Skeletal muscle tissue (tissue), 4 donors: ENCODE measurements around the gene COL2A1. TPM values are rescaled to one million over a fixed set of nuclear protein-coding genes. Genes with fewer than 3 reads are reported as not detected.

ENCODE experiments used
- H3K27ac ChIP-seq: one replicate; pipeline ENCODE4 v1.7.0; 2013; ENCODE audit warnings: mild to moderate bottlenecking, low read depth, low read length, inconsistent platforms
- H3K27me3 ChIP-seq, 3 donors: one replicate each; pipeline ENCODE4 v1.7.0; 2013; ENCODE audit warnings: low read length in 3 of 3; ENCODE audit not compliant: control insufficient read depth in 3 of 3, insufficient read depth in 3 of 3
- H3K36me3 ChIP-seq, 3 donors: one replicate each; pipeline ENCODE4 v1.7.0; 2013; ENCODE audit warnings: low read length in 3 of 3; ENCODE audit not compliant: control insufficient read depth in 3 of 3, insufficient read depth in 3 of 3
- H3K4me1 ChIP-seq, 3 donors: one replicate each; pipeline ENCODE4 v1.7.0; 2013; ENCODE audit warnings: low read length in 3 of 3, mild to moderate bottlenecking in 3 of 3; ENCODE audit not compliant: control insufficient read depth in 3 of 3, insufficient read depth in 3 of 3
- H3K4me3 ChIP-seq, 3 donors: one replicate each; pipeline ENCODE4 v1.7.0; 2013; ENCODE audit warnings: low read length in 3 of 3
- H3K9ac ChIP-seq, 3 donors: one replicate each; pipeline ENCODE4 v1.7.0; 2013; ENCODE audit warnings: low read length in 3 of 3, mild to moderate bottlenecking in 3 of 3, moderate library complexity in 2 of 3, low read depth in 1 of 3
- H3K9me3 ChIP-seq, 3 donors: one replicate each; pipeline ENCODE4 v1.7.0; 2013; ENCODE audit warnings: low read length in 3 of 3; ENCODE audit not compliant: control insufficient read depth in 3 of 3
- total RNA-seq: library from RNA; depleted of rRNA; stranded (reverse); fragments of >200 nt; gene quantifications from one replicate; pipeline ENCODE4 v1.2.3, GENCODE V29; 2014
- donor health status: Osteomylitis.

Gene COL2A1
- total RNA-seq, 1 donor from 2014 or later = 88.2 TPM

DNA sequence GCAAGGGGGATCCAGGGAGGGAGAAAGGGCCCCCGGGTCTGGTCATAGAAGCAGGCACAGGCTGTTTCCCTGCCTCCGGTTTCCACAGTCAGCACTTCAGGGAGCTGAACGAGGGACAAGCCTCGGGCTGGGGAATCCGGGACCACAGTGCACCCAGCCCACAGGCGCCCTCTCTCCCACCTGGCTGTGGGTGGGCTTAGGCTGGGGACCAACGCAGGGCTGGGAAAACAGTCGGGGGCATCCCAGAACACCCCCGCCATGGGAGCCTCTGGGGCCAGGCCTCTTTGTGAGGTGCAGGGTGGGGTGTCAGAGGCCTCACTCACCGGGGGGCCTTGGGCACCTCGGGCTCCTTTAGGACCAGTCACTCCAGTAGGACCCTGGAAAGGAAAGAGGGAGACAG is 24.6 kb downstream of the COL2A1 start:
- Histone ChIP-seq H3K36me3 (no peaks in the 10 kb centered on the region), H3K4me1 (no peaks in the 10 kb centered on the region), H3K4me3 (no peak overlapping the region), H3K9ac (no peak overlapping the region), H3K27ac (no peak overlapping the region), H3K27me3 (peaks cover 0 to 5% (median 0%) of the 10 kb centered on the region in 3 donors), H3K9me3 (no peaks in the 10 kb centered on the region)

DNA sequence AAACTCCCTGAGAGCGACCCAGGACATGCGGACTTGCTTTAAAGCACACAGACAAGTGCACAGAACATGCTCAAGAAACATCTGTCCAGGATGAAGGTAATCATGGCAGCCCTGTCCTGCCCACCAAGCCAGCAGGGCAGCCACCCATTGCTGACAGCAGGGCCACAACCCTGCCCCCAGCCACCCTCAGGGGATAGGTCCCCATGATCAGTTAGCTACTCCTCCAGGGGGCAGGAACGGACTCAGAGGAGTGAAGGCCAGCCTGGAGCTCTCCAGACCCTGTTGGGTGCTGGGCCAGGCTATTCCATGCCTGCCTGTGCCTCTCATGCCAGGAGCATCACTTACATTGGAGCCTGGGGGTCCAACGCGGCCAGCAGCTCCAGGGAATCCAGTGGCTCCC is 25.1 kb downstream of the COL2A1 start:
- Histone ChIP-seq H3K4me1 (no peaks in the 10 kb centered on the region), H3K36me3 (no peaks in the 10 kb centered on the region), H3K4me3 (no peak overlapping the region), H3K27ac (no peak overlapping the region), H3K27me3 (peaks cover 0 to 5% (median 0%) of the 10 kb centered on the region in 3 donors), H3K9me3 (no peaks in the 10 kb centered on the region), H3K9ac (no peak overlapping the region)

DNA sequence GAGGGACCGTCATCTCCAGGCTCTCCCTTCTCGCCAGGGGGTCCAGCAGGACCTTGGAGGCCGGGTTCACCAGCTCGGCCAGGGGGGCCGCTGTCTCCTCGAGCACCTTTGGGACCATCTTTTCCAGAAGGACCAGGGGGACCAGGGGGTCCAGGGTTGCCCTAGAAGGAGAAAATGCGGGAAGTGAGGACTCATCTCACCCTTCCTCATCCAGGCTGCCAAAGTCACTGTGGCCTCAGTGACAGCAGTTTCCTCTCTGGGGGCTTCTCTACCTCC is 25.7 kb downstream of the COL2A1 start:
- H3K4me1 ChIP-seq = no peaks in the 10 kb centered on the region
- H3K9me3 ChIP-seq = no peaks in the 10 kb centered on the region

DNA sequence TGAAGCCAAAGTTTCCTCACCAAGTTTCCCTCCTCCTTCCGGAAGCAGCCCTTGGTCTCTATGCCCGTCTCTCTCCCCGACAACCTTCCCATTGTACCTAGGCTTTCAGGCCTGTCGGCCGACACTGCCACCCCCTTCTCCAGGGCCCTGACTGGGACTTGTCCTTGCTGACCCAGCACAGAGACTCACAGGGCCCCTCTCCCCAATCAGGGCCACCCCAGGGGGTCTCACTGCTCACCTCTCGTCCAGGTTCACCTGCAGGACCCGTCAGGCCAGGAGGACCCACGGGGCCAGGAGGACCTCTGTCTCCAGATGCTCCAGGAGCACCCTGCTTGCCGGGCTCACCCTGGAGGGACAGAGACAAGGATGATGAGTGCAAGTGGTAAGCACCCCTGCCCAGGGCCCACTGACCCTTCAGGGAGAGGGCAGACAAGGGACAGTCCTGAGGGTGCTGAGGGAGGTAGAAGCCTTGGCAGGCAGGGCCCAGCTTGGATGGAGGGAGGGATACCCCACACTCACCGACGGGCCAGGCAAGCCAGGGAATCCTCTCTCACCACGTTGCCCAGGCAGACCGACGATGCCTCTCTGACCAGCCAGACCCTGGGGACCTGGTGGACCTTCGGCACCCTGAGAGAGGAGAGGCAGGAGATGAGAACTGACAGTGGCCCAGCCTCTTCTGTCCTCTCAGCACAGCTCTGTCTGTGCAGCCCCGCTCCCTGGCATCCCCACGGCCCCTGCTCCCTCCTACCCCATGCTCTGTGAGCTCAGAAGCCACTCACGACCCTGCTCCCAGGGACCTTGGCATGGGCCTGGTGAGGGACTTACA is 26.3 kb downstream of the COL2A1 start:
- Histone ChIP-seq H3K4me1 (no peaks in the 10 kb centered on the region), H3K36me3 (no peaks in the 10 kb centered on the region), H3K9me3 (no peaks in the 10 kb centered on the region), H3K9ac (no peak overlapping the region), H3K27ac (no peak overlapping the region), H3K27me3 (peaks cover 0 to 5% (median 0%) of the 10 kb centered on the region in 3 donors), H3K4me3 (no peak overlapping the region)

More for the DNA sequence above, 25.7 kb downstream of the COL2A1 start:
- Histone ChIP-seq H3K9ac (no peak overlapping the region), H3K36me3 (no peaks in the 10 kb centered on the region), H3K27me3 (peaks cover 0 to 5% (median 0%) of the 10 kb centered on the region in 3 donors), H3K27ac (no peak overlapping the region), H3K4me3 (no peak overlapping the region)

DNA sequence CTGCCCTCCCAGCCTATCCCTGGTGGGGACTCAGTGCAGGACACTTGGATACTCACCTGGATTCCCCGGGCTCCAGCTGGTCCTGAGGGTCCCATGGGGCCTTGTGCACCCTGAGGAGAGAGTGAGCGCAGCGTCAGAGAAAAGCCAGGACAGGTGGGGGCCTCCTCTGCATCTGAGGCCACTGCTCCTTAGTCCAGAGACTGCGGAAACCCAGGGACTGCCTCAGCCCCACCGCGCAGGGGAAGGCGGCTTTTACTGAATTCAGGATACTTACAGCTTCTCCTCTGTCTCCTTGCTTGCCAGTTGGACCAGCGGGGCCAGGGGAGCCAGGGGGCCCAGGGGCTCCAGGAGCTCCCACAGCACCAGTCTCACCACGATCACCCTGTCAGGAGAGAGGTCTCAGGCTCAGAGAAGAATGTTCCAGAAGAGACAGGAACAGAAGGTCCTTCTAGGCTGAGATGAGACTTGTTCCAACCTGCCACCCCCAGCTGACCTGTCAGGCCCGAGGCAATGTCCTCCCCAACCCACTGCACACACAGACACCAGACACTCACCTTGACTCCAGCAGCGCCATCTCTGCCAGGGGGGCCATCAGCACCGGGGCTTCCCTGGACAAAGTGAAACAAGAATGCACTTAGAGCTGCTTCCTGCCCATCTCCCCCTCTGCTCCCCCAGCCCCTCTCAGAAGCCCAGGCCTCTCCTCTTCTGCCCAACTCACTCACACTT is 27.1 kb downstream of the COL2A1 start:
- Histone ChIP-seq H3K4me1 (no peaks in the 10 kb centered on the region), H3K27me3 (peaks cover 0 to 5% (median 0%) of the 10 kb centered on the region in 3 donors), H3K9me3 (no peaks in the 10 kb centered on the region), H3K36me3 (no peaks in the 10 kb centered on the region), H3K9ac (no peak overlapping the region), H3K4me3 (no peak overlapping the region), H3K27ac (no peak overlapping the region)

DNA sequence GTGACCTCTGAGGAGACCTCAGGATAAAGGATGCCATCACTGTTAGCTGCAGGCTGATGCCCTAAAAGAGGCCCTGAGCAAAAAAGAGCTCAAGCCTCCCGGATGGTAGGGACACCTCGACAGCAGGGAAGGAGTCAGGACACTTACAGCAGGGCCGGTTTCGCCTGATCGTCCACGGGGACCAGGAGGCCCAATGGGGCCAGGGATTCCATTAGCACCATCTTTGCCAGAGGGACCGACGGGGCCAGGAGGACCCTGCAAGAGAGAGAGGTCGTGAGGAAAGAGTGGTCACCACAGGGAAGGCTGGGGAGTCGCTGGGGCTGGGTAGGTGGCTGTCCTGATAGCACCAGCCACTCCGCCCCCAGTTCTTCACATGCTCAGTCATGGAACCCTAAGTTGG is 28.5 kb downstream of the COL2A1 start:
- Histone ChIP-seq H3K4me1 (no peaks in the 10 kb centered on the region), H3K9me3 (no peaks in the 10 kb centered on the region), H3K27ac (no peak overlapping the region), H3K4me3 (no peak overlapping the region), H3K36me3 (no peaks in the 10 kb centered on the region), H3K27me3 (peaks cover 0 to 5% (median 0%) of the 10 kb centered on the region in 3 donors), H3K9ac (no peak overlapping the region)

DNA sequence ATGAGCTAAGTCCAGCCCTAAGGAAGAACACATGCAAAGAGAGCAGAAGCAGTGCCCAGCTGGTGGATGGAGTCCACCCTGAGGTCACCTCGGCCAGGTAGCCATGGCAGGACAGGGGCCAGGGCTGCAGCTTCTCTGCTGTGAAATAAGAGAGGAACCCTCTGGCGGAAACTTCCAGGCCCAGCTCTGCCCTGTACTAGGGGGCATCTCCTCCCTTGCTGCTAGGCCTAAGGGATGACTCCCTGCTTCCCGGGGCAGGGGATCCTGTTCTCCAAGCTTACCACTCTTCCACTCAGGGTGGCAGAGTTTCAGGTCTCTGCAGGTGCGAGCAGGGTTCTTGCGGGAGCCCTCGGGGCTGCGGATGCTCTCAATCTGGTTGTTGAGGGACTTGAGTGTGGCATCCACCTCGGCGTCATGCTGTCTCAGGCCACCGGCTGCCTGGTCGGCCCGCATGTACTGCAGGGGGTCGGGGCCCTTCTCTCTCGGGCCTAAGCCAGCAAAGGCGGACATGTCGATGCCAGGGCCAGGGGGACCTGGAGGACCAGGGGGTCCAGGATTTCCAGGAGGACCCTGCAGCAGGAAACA is 29.1 kb downstream of the COL2A1 start:
- no peak overlapping the region for H3K9ac ChIP-seq
- H3K27ac ChIP-seq = no peak overlapping the region
- no peak overlapping the region for H3K4me3 ChIP-seq
- H3K9me3 ChIP-seq = no peaks in the 10 kb centered on the region
- no peaks in the 10 kb centered on the region for H3K4me1 ChIP-seq
- no peaks in the 10 kb centered on the region for H3K36me3 ChIP-seq
- peaks cover 0 to 5% (median 0%) of the 10 kb centered on the region in 3 donors for H3K27me3 ChIP-seq

DNA sequence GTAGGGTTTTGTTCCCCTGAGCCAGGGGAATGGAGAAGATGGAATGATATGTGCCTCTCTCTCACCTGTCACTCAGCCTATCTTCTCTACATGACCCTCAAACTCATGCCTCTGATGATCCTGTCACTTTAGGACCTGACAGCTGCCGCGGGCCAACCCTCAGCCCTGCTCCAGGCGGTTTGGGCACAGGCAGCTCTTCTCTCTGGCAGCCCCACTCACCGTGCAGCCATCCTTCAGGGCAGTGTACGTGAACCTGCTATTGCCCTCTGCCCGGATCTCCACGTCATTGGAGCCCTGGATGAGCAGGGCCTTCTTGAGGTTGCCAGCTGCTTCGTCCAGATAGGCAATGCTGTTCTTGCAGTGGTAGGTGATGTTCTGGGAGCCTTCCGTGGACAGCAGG is 30.4 kb downstream of the COL2A1 start:
- Histone ChIP-seq H3K36me3 (peaks cover 0 to 6% (median 0%) of the 10 kb centered on the region in 3 donors), H3K4me1 (peaks cover 0 to 2% (median 1%) of the 10 kb centered on the region in 3 donors), H3K27ac (no peak overlapping the region), H3K27me3 (no peaks in the 10 kb centered on the region), H3K9ac (no peak overlapping the region), H3K9me3 (no peaks in the 10 kb centered on the region), H3K4me3 (no peak overlapping the region)

DNA sequence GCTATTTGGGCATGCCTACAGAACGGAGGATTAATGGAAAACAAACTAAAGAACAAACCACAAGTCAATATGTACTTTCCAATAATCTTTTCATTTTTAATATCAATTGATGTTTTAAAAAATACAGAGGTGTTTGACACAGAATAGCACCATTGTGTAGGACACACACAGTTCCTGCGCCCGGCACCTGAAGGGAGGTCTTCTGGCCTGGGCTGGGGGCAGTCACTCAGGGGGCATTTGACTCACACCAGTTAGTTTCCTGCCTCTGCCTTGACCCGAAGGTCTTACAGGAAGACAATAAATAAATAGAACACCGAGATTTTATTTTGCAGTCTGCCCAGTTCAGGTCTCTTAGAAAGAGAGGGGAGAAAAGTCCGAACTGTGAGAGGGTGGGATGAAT is 31.4 kb downstream of the COL2A1 start:
- Histone ChIP-seq H3K27me3 (no peaks in the 10 kb centered on the region), H3K9ac (no peak overlapping the region), H3K27ac (no peak overlapping the region), H3K4me3 (no peak overlapping the region), H3K4me1 (peaks cover 3 to 8% (median 7%) of the 10 kb centered on the region in 3 donors), H3K9me3 (no peaks in the 10 kb centered on the region), H3K36me3 (peaks cover 0 to 12% (median 4%) of the 10 kb centered on the region in 3 donors)

DNA sequence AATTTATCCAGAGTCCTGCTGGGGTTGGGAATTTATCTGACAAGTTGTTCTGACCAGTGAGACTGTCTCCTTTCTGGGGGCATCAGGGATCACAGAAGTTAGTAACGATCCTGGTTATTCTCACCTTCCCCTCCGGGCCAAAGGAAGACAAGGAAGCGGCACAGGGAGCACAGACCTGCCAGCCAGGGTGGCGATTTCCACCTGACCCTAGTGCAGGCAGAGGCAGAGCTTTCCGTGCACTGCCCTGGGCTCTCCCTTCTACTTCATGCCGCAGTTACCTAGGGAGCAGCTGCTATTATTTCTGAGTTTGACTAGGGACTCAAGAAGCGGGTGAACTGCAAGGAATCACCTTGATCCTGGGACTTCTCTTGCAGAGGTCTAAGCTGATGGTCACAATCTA is 33.4 kb downstream of the COL2A1 start:
- peaks cover 7 to 11% (median 9%) of the 10 kb centered on the region in 3 donors for H3K4me1 ChIP-seq
- no peaks in the 10 kb centered on the region for H3K9me3 ChIP-seq
- no peak overlapping the region for H3K4me3 ChIP-seq
- H3K27ac ChIP-seq = no peak overlapping the region
- H3K36me3 ChIP-seq = peaks cover 8 to 19% (median 10%) of the 10 kb centered on the region in 3 donors
- no peaks in the 10 kb centered on the region for H3K27me3 ChIP-seq
- H3K9ac ChIP-seq = no peak overlapping the region
